Measurements from ENCODE around the gene TMEM121.

- TF ChIP-seq CTCF (IDR thresholded peaks at IDR 0.05; ENCODE audit: insufficient read depth, low read depth, low read length) (no peak), EZH2 (IDR thresholded peaks at IDR 0.05; ENCODE audit: insufficient read depth, low read length) (no peak)
These were observed 19.1 kb upstream of the TMEM121 start for GRCh38 chr14:105507247-105507646.
